ENCODE results near the gene PDK3. TPM values are rescaled to one million over a fixed set of nuclear protein-coding genes. Genes with fewer than 3 reads are reported as not detected.

The PDK3 gene
- total RNA-seq, 2 experiments from 2014 or later = 39.8 to 41.3 TPM

GRCh38 chrX:24561121-24561520 lies 96.0 kb downstream of the PDK3 start:
- ChIA-PET POLR2A (no interaction called here), CTCF (interaction anchor here (1.1 to 2.4 kb wide), 2 partner anchors 165 to 189 kb away, joined by 6 to 10 read pairs; no protein-coding TSS in a partner anchor)
- no peaks in the 10 kb centered on the region for H3K4me1 Mint-ChIP-seq (ENCODE audit: low read depth)
- no peaks in the 10 kb centered on the region for H3K9me3 Mint-ChIP-seq
- no peaks in the 10 kb centered on the region for H3K27me3 Mint-ChIP-seq
- DNase-seq = no peak
- H3K4me3 Mint-ChIP-seq = no peak overlapping the region
- intact Hi-C loops (cut with micrococcal nuclease) = loop anchor here (1.0 kb wide), 1 partner anchor 166 kb away; no protein-coding TSS in a partner anchor
- H3K27ac Mint-ChIP-seq = no peak overlapping the region
- H3K36me3 Mint-ChIP-seq = no peaks in the 10 kb centered on the region

- intact Hi-C loops (cut with micrococcal nuclease) = no loop called here
- ChIA-PET CTCF (interaction anchor here (1.5 kb wide), 1 partner anchor 168 kb away, joined by 5 read pairs; no protein-coding TSS in a partner anchor), POLR2A (no interaction called here)
- H3K4me1 Mint-ChIP-seq (ENCODE audit: low read depth) = no peaks in the 10 kb centered on the region
- no peak for DNase-seq
- no peaks in the 10 kb centered on the region for H3K9me3 Mint-ChIP-seq
- no peaks in the 10 kb centered on the region for H3K27me3 Mint-ChIP-seq
- H3K27ac Mint-ChIP-seq = no peak overlapping the region
- no peaks in the 10 kb centered on the region for H3K36me3 Mint-ChIP-seq
- no peak overlapping the region for H3K4me3 Mint-ChIP-seq
Observed at GRCh38 chrX:24563291-24564010, 98.4 kb downstream of the PDK3 start.

GRCh38 chrX:24566240-24566639 lies 101.2 kb downstream of the PDK3 start:
- ChIA-PET CTCF (no interaction called here), POLR2A (no interaction called here)
- Mint-ChIP-seq H3K9me3 (no peaks in the 10 kb centered on the region), H3K4me1 (ENCODE audit: low read depth) (no peaks in the 10 kb centered on the region), H3K27me3 (no peaks in the 10 kb centered on the region), H3K4me3 (no peak overlapping the region), H3K36me3 (no peaks in the 10 kb centered on the region), H3K27ac (no peak overlapping the region)
- intact Hi-C loops (cut with micrococcal nuclease) = no loop called here
- DNase-seq = no peak

GRCh38 chrX:24567169-24567568 lies 102.1 kb downstream of the PDK3 start:
- no peak for DNase-seq
- no peaks in the 10 kb centered on the region for H3K4me1 Mint-ChIP-seq (ENCODE audit: low read depth)
- H3K36me3 Mint-ChIP-seq = no peaks in the 10 kb centered on the region
- no peaks in the 10 kb centered on the region for H3K9me3 Mint-ChIP-seq
- POLR2A ChIA-PET = no interaction called here
- intact Hi-C loops (cut with micrococcal nuclease) = no loop called here
- H3K27ac Mint-ChIP-seq = no peak overlapping the region
- CTCF ChIA-PET = no interaction called here
- no peaks in the 10 kb centered on the region for H3K27me3 Mint-ChIP-seq
- H3K4me3 Mint-ChIP-seq = no peak overlapping the region

GRCh38 chrX:24574743-24575142 lies 109.7 kb downstream of the PDK3 start:
- no peak overlapping the region for H3K4me3 Mint-ChIP-seq
- H3K36me3 Mint-ChIP-seq = no peaks in the 10 kb centered on the region
- no peaks in the 10 kb centered on the region for H3K4me1 Mint-ChIP-seq (ENCODE audit: low read depth)
- no peaks in the 10 kb centered on the region for H3K9me3 Mint-ChIP-seq
- no peaks in the 10 kb centered on the region for H3K27me3 Mint-ChIP-seq
- CTCF ChIA-PET = no interaction called here
- POLR2A ChIA-PET = no interaction called here
- no peak overlapping the region for H3K27ac Mint-ChIP-seq
- no peak for DNase-seq
- intact Hi-C loops (cut with micrococcal nuclease) = no loop called here

- Mint-ChIP-seq H3K27ac (no peak overlapping the region), H3K27me3 (no peaks in the 10 kb centered on the region), H3K36me3 (no peaks in the 10 kb centered on the region), H3K9me3 (no peaks in the 10 kb centered on the region), H3K4me1 (ENCODE audit: low read depth) (no peaks in the 10 kb centered on the region), H3K4me3 (no peak overlapping the region)
- no peak for DNase-seq
- intact Hi-C loops (cut with micrococcal nuclease) = no loop called here
- POLR2A ChIA-PET = no interaction called here
- CTCF ChIA-PET = no interaction called here
Observed at GRCh38 chrX:24575496-24575895, 110.4 kb downstream of the PDK3 start.

- Mint-ChIP-seq H3K36me3 (no peaks in the 10 kb centered on the region), H3K9me3 (no peaks in the 10 kb centered on the region), H3K4me3 (no peak overlapping the region), H3K4me1 (ENCODE audit: low read depth) (no peaks in the 10 kb centered on the region), H3K27me3 (no peaks in the 10 kb centered on the region), H3K27ac (no peak overlapping the region)
- ChIA-PET POLR2A (no interaction called here), CTCF (no interaction called here)
- no peak for DNase-seq
- intact Hi-C loops (cut with micrococcal nuclease) = no loop called here
Observed at GRCh38 chrX:24577091-24577490, 112.0 kb downstream of the PDK3 start.

Other genes with a start within 250 kb of the PDK3 start
- not detected for gene SUPT20HL2, start 151.2 kb upstream of the PDK3 start, total RNA-seq
- gene SUPT20HL1, start 104.6 kb upstream of the PDK3 start, total RNA-seq = not detected
- gene PCYT1B, start 182.1 kb downstream of the PDK3 start, total RNA-seq = under 1 TPM; 0.14 to 0.24 TPM
- 10 to 100 TPM; 40.9 to 41.7 TPM for gene POLA1, start 228.6 kb downstream of the PDK3 start, total RNA-seq

Data from activated CD4-positive, alpha-beta memory T cell treated with anti-CD3 and anti-CD28 coated beads for 36 hours (primary cell).